Vagina (tissue), 2 donors: ENCODE data around the gene SCRN1.

Experiments used
- CTCF ChIP-seq, 3 experiments: fragments of 450-650 bp in 2 of 3; fragments of 200-600 bp in 1 of 3; sonication (generic) in 1 of 3; IDR thresholded peaks; one replicate each; pipeline ENCODE4 v1.5.1; 2017 to 2019; ENCODE audit warnings: antibody characterized with exemption in 3 of 3, mild to moderate bottlenecking in 2 of 3, moderate library complexity in 2 of 3
- POLR2A ChIP-seq, 2 donors: fragments of 450-650 bp; IDR thresholded peaks; one replicate each; pipeline ENCODE4 v1.6.1; 2017; ENCODE audit warnings: antibody characterized with exemption in 2 of 2, mild to moderate bottlenecking in 2 of 2, moderate library complexity in 2 of 2

- TF ChIP-seq CTCF (IDR thresholded peaks at IDR 0.05) (no peak), POLR2A (IDR thresholded peaks at IDR 0.05) (no peak)
Observed at GRCh38 chr7:29937132-29937531, 52.5 kb downstream of the SCRN1 start.
